SKM-1 treated with dmso at 0.1 percent for 144 hours (cell line): ENCODE results near the gene ACCSL.

ENCODE experiments used
- DNase-seq: peaks from one replicate; lab custom pipeline; 2025; ENCODE audit not compliant: unreplicated experiment; lab: John Stamatoyannopoulos, UW

Gene ACCSL

GRCh38 chr11:44049832-44050231, 2.1 kb downstream of the ACCSL start:
- no peak for DNase-seq

- DNase-seq = no peak
Observed at GRCh38 chr11:44051171-44051570, 3.4 kb downstream of the ACCSL start.

- DNase-seq = no peak
Observed at GRCh38 chr11:44057340-44057739, 9.6 kb downstream of the ACCSL start.

GRCh38 chr11:44058275-44058674, 10.5 kb downstream of the ACCSL start:
- DNase-seq = no peak

- DNase-seq = no peak
Observed at GRCh38 chr11:44065161-44065661, 17.4 kb downstream of the ACCSL start.

- peak; percentile 98 for DNase-seq
Observed at GRCh38 chr11:44065841-44066731, 18.3 kb downstream of the ACCSL start, which contains the start of gene ACCS. TSS of gene ACCS (plus strand) at chr11:44066270. CDS start at chr11:44067628, 1,358 bp downstream.

GRCh38 chr11:44066732-44067141, 19.0 kb downstream of the ACCSL start:
- DNase-seq = peak; percentile 27

- peak; percentile 23 for DNase-seq
Observed at GRCh38 chr11:44067266-44067665, 19.5 kb downstream of the ACCSL start.

GRCh38 chr11:44068180-44068579, 20.4 kb downstream of the ACCSL start:
- no peak for DNase-seq

GRCh38 chr11:44071157-44071556, 23.4 kb downstream of the ACCSL start:
- no peak for DNase-seq

- DNase-seq = no peak
Observed at GRCh38 chr11:44072757-44073658, 25.2 kb downstream of the ACCSL start.

GRCh38 chr11:44078794-44079193, 31.0 kb downstream of the ACCSL start:
- no peak for DNase-seq

- DNase-seq = no peak
Observed at GRCh38 chr11:44079376-44079775, 31.6 kb downstream of the ACCSL start.

GRCh38 chr11:44080951-44081350, 33.2 kb downstream of the ACCSL start:
- no peak for DNase-seq

GRCh38 chr11:44082645-44083044, 34.9 kb downstream of the ACCSL start:
- DNase-seq = no peak

GRCh38 chr11:44083433-44083832, 35.7 kb downstream of the ACCSL start:
- no peak for DNase-seq

GRCh38 chr11:44083906-44084305, 36.1 kb downstream of the ACCSL start:
- no peak for DNase-seq

- no peak for DNase-seq
Observed at GRCh38 chr11:44085330-44085729, 37.5 kb downstream of the ACCSL start.

GRCh38 chr11:44088377-44088776, 40.6 kb downstream of the ACCSL start:
- DNase-seq = no peak

- DNase-seq = no peak
Observed at GRCh38 chr11:44088871-44089270, 41.1 kb downstream of the ACCSL start.

GRCh38 chr11:44090539-44090938, 42.8 kb downstream of the ACCSL start:
- no peak for DNase-seq
